Mesenteric fat pad (tissue), 1 donor: ENCODE measurements around the gene DNAJC4. TPM values are rescaled to one million over a fixed set of nuclear protein-coding genes. Genes with fewer than 3 reads are reported as not detected.

Source experiments
- DNase-seq: peaks from one replicate; pipeline ENCODE4 v3.0.0-alpha.2; 2020; ENCODE audit warnings: low spot score
- total RNA-seq: library from RNA; stranded (reverse); fragmentation: NEBNext Ultra II Directional; extraction: Animal tissue kit (Norgen Biotek cat#: 25700); gene quantifications from one replicate; pipeline ENCODE4 v1.2.1, GENCODE V29; 2021
- donor health status: DM: yes; HTN: yes; CAD: no.

The DNAJC4 gene
- total RNA-seq, 1 donor from 2014 or later, result 20.4 TPM

DNA sequence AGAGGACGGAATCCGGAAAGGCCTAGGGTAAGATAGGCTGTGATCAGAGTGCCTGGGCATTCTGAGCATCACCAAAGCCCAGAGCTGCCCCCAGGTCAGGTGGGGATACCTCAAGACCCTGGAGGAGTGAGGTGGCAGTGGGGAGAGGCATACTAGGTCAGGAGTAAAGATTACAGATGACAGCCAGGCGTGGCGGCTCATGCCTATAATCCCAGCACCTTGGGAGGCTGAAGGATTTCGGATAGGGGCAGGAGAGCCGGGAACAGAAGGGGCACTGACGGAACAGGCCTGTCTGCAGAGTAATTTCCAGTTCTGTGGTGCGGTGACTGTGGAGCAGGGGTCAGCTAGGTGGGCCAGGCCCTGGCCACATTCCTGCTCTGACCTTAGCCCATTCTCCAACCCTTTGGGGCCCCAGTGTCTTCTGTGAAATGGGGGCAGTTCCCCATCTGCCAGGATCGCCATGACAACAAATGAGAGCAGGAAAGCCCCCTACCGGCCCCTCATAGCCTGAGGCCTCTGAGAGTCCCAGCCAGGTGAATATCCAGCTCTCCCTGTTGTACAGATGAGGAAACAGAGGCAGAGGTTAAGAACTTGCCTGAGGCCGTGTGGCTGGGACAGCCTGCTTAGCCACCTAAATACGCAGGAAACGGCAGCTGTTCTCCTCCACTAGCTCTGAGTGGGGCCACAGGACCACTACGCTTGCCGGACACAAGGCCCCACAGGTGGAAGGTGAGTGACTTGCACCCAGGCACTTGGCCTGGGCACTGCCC, 44.9 kb downstream of the DNAJC4 start:
- no peak for DNase-seq

DNA sequence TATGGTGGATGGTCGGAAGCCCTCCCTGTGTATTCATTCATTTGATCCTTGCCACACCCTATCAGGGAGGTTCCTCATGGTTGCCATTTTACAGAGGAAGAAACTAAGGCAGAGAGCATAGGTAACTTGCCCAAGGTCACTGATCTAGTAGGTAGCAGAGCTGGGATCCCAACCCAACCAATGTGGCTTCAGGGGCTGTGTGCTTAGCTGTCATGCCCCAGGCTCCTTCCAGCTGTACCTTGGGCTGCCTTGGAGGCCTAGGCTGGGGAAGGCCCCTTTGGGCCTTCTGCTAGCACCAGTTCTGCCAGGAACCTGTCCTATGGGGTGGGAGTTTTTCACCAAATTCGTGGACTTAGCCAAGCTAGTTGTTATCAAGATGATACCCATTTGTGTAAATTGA, 45.5 kb downstream of the DNAJC4 start:
- no peak for DNase-seq

DNA sequence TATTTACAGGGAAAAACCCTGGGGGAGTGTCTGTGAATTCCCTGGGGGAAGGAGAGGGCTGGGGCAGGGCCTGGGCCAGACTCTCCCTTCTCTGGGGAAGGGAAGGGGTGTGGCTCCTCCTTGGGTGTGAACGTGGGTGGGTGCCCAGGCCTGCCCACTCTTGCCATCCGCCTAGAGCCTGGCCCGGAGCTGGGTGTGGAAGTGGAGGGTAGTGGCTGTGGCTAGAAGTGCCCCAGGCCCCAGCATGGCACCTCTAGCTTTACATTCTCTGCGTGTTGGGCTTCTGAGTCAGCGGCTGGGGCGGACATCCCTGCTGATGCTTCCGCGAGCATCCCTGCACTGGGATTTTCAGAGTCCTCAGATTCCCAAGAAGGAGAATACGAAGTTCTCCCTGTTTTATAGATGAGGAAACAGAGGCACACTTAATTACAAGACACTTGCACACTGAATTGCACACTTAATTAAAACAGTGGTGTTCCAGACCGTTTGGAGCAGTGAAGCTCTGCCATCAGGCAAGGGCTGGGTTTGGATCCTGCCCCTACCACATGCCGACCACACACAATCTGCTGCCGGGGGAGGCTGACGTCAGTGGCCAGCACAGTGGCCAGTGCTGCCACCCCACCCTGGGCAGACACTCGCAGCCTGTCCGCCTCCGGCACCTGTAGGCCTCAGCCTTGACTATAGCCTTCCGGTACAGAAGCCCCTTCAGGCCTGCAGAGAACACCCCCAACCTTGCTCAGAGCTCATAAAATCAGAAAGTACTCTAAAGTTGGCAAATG, 46.5 kb downstream of the DNAJC4 start:
- DNase-seq, result no peak

DNA sequence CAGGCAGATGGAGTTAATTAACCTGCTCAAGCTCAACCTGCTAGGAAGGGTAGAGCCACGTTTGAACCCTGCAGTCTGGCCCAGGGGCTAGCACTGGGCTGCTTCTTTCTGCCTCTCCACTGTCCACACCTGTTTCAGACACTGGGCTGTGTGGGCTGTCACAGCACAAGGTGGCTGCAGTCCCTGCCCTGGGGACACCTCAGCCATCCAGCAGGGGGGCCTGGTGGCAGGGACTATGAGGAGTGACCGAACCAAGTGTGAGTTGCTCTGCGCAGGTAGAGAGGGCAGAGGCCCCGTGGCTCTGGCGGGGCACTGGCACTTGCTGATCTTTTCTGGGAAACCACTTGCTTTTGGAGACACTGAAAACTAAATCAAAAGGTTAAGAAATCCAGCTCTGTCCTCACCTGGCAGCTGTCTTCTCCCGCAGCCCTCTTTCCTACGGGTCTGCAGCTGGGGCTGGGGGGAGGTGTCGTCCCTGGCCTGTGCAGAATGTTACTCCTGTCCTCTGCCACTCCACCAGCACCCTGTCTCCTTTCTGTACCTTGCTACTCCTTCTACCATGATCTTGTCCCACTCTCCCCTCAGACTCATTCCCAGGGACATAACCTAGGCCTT, 48.3 kb downstream of the DNAJC4 start:
- no peak for DNase-seq

DNA sequence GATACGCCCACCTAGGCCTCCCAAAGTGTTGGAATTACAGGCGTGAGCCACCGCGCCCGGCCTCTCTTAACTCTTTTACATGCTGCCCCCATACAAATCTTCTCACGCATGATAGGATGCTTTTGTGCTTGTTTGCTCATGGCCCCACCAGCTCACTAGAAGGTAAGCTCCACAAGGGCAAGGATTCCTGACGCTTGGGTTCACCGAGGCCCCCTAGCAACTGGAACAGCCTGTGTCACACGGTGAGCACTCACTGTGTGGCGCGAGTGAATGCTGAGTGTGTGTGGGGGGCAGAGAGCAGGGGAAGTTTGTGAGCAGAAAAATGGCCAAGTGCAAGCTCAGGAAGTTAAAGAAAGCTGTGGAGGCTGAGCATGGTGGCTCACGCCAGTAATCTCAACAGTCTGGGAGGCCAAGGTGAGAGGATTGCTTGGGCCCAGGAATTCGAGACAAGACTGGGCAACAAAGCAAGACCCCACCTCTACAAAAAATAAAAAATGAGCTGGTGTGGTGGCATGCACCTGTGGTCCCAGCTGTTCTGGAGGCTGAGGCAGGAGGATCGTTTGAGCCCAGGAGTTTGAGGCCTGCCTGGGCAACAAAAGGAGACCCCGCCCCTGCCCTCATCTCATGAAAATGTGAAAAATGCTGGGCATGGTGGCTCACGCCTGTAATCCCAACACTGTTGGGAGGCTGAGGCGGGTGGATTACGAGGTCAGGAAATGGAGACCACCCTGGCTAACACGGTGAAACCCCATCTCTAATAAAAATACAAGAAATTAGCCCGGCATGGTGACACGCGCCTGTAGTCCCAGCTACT, 51.8 kb downstream of the DNAJC4 start:
- DNase-seq, result no peak

DNA sequence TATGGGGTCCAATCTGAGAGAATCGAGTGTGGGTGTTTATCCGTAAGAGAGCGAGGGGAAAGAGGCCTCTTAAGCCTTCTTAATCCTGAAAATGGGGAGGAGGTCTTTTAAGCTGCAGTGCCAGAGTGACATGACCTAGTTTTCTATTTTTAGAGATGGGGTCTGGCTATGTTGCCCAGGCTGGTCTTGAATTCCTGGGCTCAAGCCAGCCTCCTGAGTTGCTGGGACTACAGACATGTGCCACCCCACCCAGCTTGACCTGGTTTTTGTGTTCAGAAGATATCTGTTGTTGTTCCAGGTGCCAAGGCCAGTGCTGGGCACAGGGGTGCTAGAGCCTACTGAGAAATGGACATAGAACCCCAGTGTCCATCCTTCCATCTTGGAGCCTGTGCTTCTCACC, 52.7 kb downstream of the DNAJC4 start:
- no peak for DNase-seq

Other genes starting within 250 kb of the DNAJC4 start
- gene OTUB1, start 244.1 kb upstream of the DNAJC4 start, total RNA-seq, result 44.3 TPM
- not detected for gene FLRT1, start 194.6 kb upstream of the DNAJC4 start, total RNA-seq
- 19.5 TPM for gene MACROD1, start 64.4 kb upstream of the DNAJC4 start, total RNA-seq
- 113 TPM for gene STIP1, start 44.4 kb upstream of the DNAJC4 start, total RNA-seq
- 58.9 TPM for gene FERMT3, start 23.8 kb upstream of the DNAJC4 start, total RNA-seq
- 32.7 TPM for gene TRPT1, start 4.4 kb upstream of the DNAJC4 start, total RNA-seq
- gene NUDT22, start 4.3 kb upstream of the DNAJC4 start, total RNA-seq, result 45.8 TPM
- 426 TPM for gene VEGFB, start 4.0 kb downstream of the DNAJC4 start, total RNA-seq
- gene FKBP2, start 10.5 kb downstream of the DNAJC4 start, total RNA-seq, result 53.8 TPM
- 186 TPM for gene PPP1R14B, start 16.4 kb downstream of the DNAJC4 start, total RNA-seq
- gene PLCB3, start 21.0 kb downstream of the DNAJC4 start, total RNA-seq, result 25.8 TPM
- 51.7 TPM for gene BAD, start 54.1 kb downstream of the DNAJC4 start, total RNA-seq
- 19.9 TPM for gene GPR137, start 55.3 kb downstream of the DNAJC4 start, total RNA-seq
- gene KCNK4, start 60.8 kb downstream of the DNAJC4 start, total RNA-seq, result not detected
- not detected for gene CATSPERZ, start 69.8 kb downstream of the DNAJC4 start, total RNA-seq
- gene ESRRA, start 75.0 kb downstream of the DNAJC4 start, total RNA-seq, result 56.9 TPM
- 151 TPM for gene TRMT112, start 87.0 kb downstream of the DNAJC4 start, total RNA-seq
- 111 TPM for gene PRDX5, start 87.6 kb downstream of the DNAJC4 start, total RNA-seq
- 11.5 TPM for gene CCDC88B, start 109.7 kb downstream of the DNAJC4 start, total RNA-seq
- 26.1 TPM for gene RPS6KA4, start 128.6 kb downstream of the DNAJC4 start, total RNA-seq